Sigmoid colon (tissue), 7 donors: Measurements from ENCODE around the gene EPB41L1. TPM values are rescaled to one million over a fixed set of nuclear protein-coding genes. Genes with fewer than 3 reads are reported as not detected.

Experiments
- DNase-seq: peaks from one replicate; pipeline ENCODE4 v3.0.0-alpha.2; 2019
- H3K27ac ChIP-seq, 4 donors: fragments of 200-600 bp; sonication (generic); one replicate each; pipeline ENCODE4 v1.5.1; 2016 to 2019; ENCODE audit warnings: mild to moderate bottlenecking in 1 of 4
- H3K27me3 ChIP-seq, 3 donors: fragments of 200-600 bp; sonication (generic); one replicate each; pipeline ENCODE4 v1.5.1; 2019; ENCODE audit warnings: mild to moderate bottlenecking in 1 of 3
- H3K36me3 ChIP-seq, 4 donors: fragments of 200-600 bp; sonication (generic); one replicate each; pipeline ENCODE4 v1.5.1; 2016 to 2019
- H3K4me1 ChIP-seq, 4 donors: fragments of 200-600 bp; sonication (generic); one replicate each; pipeline ENCODE4 v1.5.1; 2017 to 2019
- H3K4me3 ChIP-seq, 4 donors: fragments of 200-600 bp; sonication (generic); one replicate each; pipeline ENCODE4 v1.5.1; 2017 to 2019; ENCODE audit warnings: mild to moderate bottlenecking in 2 of 4, moderate library complexity in 1 of 4
- H3K9me3 ChIP-seq, 4 donors: fragments of 200-600 bp in 3 of 4; sonication (generic) in 3 of 4; one replicate each; pipeline versions ENCODE4 v1.5.1 to v1.6.1; 2013 to 2019
- CTCF ChIP-seq, 4 experiments: fragments of 450-650 bp in 3 of 4; fragments of 200-600 bp in 1 of 4; IDR thresholded peaks; one replicate each; pipeline ENCODE4 v1.5.1; 2016 to 2019; ENCODE audit warnings: antibody characterized with exemption in 4 of 4, mild to moderate bottlenecking in 3 of 4, moderate library complexity in 2 of 4
- EP300 ChIP-seq, 4 donors: sonication (generic); formaldehyde crosslinking; IDR thresholded peaks; one replicate each; pipeline ENCODE4 v1.6.1; 2017; ENCODE audit warnings: antibody characterized with exemption in 4 of 4
- POLR2A ChIP-seq, 2 donors: fragments of 450-650 bp; IDR thresholded peaks; one replicate each; pipeline ENCODE4 v1.6.1; 2016; ENCODE audit warnings: antibody characterized with exemption in 2 of 2, mild to moderate bottlenecking in 2 of 2, moderate library complexity in 2 of 2
- POLR2AphosphoS5 ChIP-seq, 4 donors: sonication (generic); formaldehyde crosslinking; IDR thresholded peaks; one replicate each; pipeline ENCODE4 v1.6.1; 2017; ENCODE audit warnings: antibody characterized with exemption in 4 of 4
- WGBS, 2 donors: extraction: QIAGEN DNeasy Blood & Tissue Kit; methylation state at CpG; one replicate each; pipeline ENCODE4 v1.1.7; 2013; 5-methylcytosine and 5-hydroxymethylcytosine counted together
- intact Hi-C: fragments of 100-400 bp; cut with DNase I; formaldehyde crosslinking; loops from one replicate; pipeline ENCODE4 v1.15.1; 2023
- polyA plus RNA-seq, 3 donors: library from polyadenylated mRNA; stranded (reverse); fragments of 200-250 nt; gene quantifications; one replicate each; pipeline ENCODE4 v1.2.3, GENCODE V29; 2013
- total RNA-seq, 4 donors: library from RNA; depleted of rRNA; stranded (reverse); fragments of >200 nt; gene quantifications; one replicate each; pipeline ENCODE4 v1.1.0, GENCODE V29; 2016
- donor health status: healthy with polysubstance abuse.
- donor health status: Bipolar disorder and iron deficiency.
- donor health status: healthy.

EPB41L1 gene
- total and polyA plus RNA-seq, 7 donors = 14.1 to 61.8 (median 19.3) TPM

GRCh38 chr20:36107881-36108280 lies 46.7 kb upstream of the EPB41L1 start:
- H3K27ac ChIP-seq = no peak overlapping the region
- no peak overlapping the region for H3K4me3 ChIP-seq
- H3K9me3 ChIP-seq = no peaks in the 10 kb centered on the region
- TF ChIP-seq POLR2AphosphoS5 (IDR thresholded peaks at IDR 0.05) (no peak), EP300 (IDR thresholded peaks at IDR 0.05) (no peak), CTCF (IDR thresholded peaks at IDR 0.05) (no peak), POLR2A (IDR thresholded peaks at IDR 0.05) (no peak)
- no peak for DNase-seq
- H3K36me3 ChIP-seq = no peaks in the 10 kb centered on the region
- no peaks in the 10 kb centered on the region for H3K4me1 ChIP-seq
- WGBS, 2 donors = 82 to 94% methylated on average over 1 of the region's 1 CpG
- intact Hi-C loops = no loop called here
- no peaks in the 10 kb centered on the region for H3K27me3 ChIP-seq

GRCh38 chr20:36109251-36109947 lies 45.1 kb upstream of the EPB41L1 start:
- Histone ChIP-seq H3K4me1 (no peaks in the 10 kb centered on the region), H3K9me3 (no peaks in the 10 kb centered on the region), H3K36me3 (no peaks in the 10 kb centered on the region), H3K27ac (no peak overlapping the region), H3K4me3 (no peak overlapping the region), H3K27me3 (no peaks in the 10 kb centered on the region)
- intact Hi-C loops = no loop called here
- DNase-seq = no peak
- TF ChIP-seq CTCF (IDR thresholded peaks at IDR 0.05) (no peak), EP300 (IDR thresholded peaks at IDR 0.05) (no peak), POLR2A (IDR thresholded peaks at IDR 0.05) (no peak), POLR2AphosphoS5 (IDR thresholded peaks at IDR 0.05) (no peak)
- WGBS, 2 donors = 91 to 92% methylated on average over 6 of the region's 6 CpGs

GRCh38 chr20:36110994-36111393 lies 43.5 kb upstream of the EPB41L1 start:
- DNase-seq = no peak
- H3K36me3 ChIP-seq = no peaks in the 10 kb centered on the region
- intact Hi-C loops = no loop called here
- H3K27ac ChIP-seq = no peak overlapping the region
- no peak for TF ChIP-seq POLR2AphosphoS5 (IDR thresholded peaks at IDR 0.05)
- no peak for TF ChIP-seq POLR2A (IDR thresholded peaks at IDR 0.05)
- no peak for TF ChIP-seq CTCF (IDR thresholded peaks at IDR 0.05)
- no peak for TF ChIP-seq EP300 (IDR thresholded peaks at IDR 0.05)
- no peaks in the 10 kb centered on the region for H3K4me1 ChIP-seq
- H3K27me3 ChIP-seq = no peaks in the 10 kb centered on the region
- H3K4me3 ChIP-seq = no peak overlapping the region
- H3K9me3 ChIP-seq = no peaks in the 10 kb centered on the region

- no peak overlapping the region for H3K27ac ChIP-seq
- H3K36me3 ChIP-seq = no peaks in the 10 kb centered on the region
- H3K4me1 ChIP-seq = no peaks in the 10 kb centered on the region
- no peak overlapping the region for H3K4me3 ChIP-seq
- no peaks in the 10 kb centered on the region for H3K9me3 ChIP-seq
- TF ChIP-seq EP300 (IDR thresholded peaks at IDR 0.05) = no peak
- TF ChIP-seq POLR2A (IDR thresholded peaks at IDR 0.05) = no peak
- TF ChIP-seq CTCF (IDR thresholded peaks at IDR 0.05) = no peak
- TF ChIP-seq POLR2AphosphoS5 (IDR thresholded peaks at IDR 0.05) = no peak
- no peaks in the 10 kb centered on the region for H3K27me3 ChIP-seq
- intact Hi-C loops = no loop called here
- 22 to 63% methylated on average over 6 of the region's 6 CpGs for WGBS, 2 donors
- DNase-seq = no peak
These were observed 42.4 kb upstream of the EPB41L1 start for GRCh38 chr20:36112112-36112511.

GRCh38 chr20:36113036-36113435 lies 41.5 kb upstream of the EPB41L1 start:
- intact Hi-C loops = no loop called here
- TF ChIP-seq POLR2AphosphoS5 (IDR thresholded peaks at IDR 0.05) (no peak), EP300 (IDR thresholded peaks at IDR 0.05) (no peak), POLR2A (IDR thresholded peaks at IDR 0.05) (no peak), CTCF (IDR thresholded peaks at IDR 0.05) (no peak)
- WGBS, 2 donors = 86 to 89% methylated on average over 5 of the region's 5 CpGs
- Histone ChIP-seq H3K36me3 (no peaks in the 10 kb centered on the region), H3K4me3 (no peak overlapping the region), H3K4me1 (no peaks in the 10 kb centered on the region), H3K27ac (no peak overlapping the region), H3K9me3 (no peaks in the 10 kb centered on the region), H3K27me3 (no peaks in the 10 kb centered on the region)
- DNase-seq = no peak
